CD4-positive, CD25-positive, alpha-beta regulatory T cell (primary cell): ENCODE measurements around the gene GDF11. TPM values are rescaled to one million over a fixed set of nuclear protein-coding genes. Genes with fewer than 3 reads are reported as not detected.
A peak's percentile ranks its signal among the peaks of the same experiment; 100 is the strongest.

Source experiments
- ATAC-seq, 2 donors: fragments of 150-1000 bp; cut with Tn5 transposase; one replicate each; pipeline ENCODE4 v1.10.0; 2021; ENCODE audit warnings: low read depth in 2 of 2, moderate number of reproducible peaks in 2 of 2, moderate library complexity in 1 of 2
- DNase-seq, 3 donors: peaks; one replicate each; pipeline versions ENCODE4 v3.0.0 to v3.0.0-alpha.2; 2012 to 2022; ENCODE audit warnings: mixed read lengths in 1 of 3
- H3K27ac ChIP-seq: one replicate; pipeline ENCODE4 v1.7.0; 2013; ENCODE audit warnings: mild to moderate bottlenecking, low read length; ENCODE audit not compliant: insufficient read depth, poor library complexity, severe bottlenecking
- H3K27me3 ChIP-seq: one replicate; pipeline ENCODE4 v1.7.0; 2013; ENCODE audit warnings: low read length; ENCODE audit not compliant: control insufficient read depth, insufficient read depth
- H3K36me3 ChIP-seq: one replicate; pipeline ENCODE4 v1.7.0; 2013; ENCODE audit warnings: mild to moderate bottlenecking, low read length, moderate library complexity; ENCODE audit not compliant: control insufficient read depth, insufficient read depth
- H3K4me1 ChIP-seq: 2 replicates; pipeline ENCODE4 v1.7.0; 2013; ENCODE audit warnings: mild to moderate bottlenecking, low read length; ENCODE audit not compliant: insufficient read depth, control insufficient read depth, poor library complexity, severe bottlenecking
- H3K4me3 ChIP-seq: one replicate; pipeline ENCODE4 v1.7.0; 2013; ENCODE audit warnings: low read depth, mild to moderate bottlenecking, low read length, moderate library complexity
- H3K9me3 ChIP-seq, 2 experiments: 1 replicate in 1 of 2; 2 replicates in 1 of 2; pipeline ENCODE4 v1.7.0; 2013; ENCODE audit warnings: low read length in 2 of 2, mild to moderate bottlenecking in 1 of 2, moderate library complexity in 1 of 2; ENCODE audit not compliant: control insufficient read depth in 2 of 2
- H3K27ac Mint-ChIP-seq, 3 donors: one replicate each; pipeline ENCODE4 v1.8.0; 2020 to 2022; ENCODE audit warnings: mild to moderate bottlenecking in 3 of 3, mixed read lengths in 3 of 3, moderate library complexity in 2 of 3
- H3K27me3 Mint-ChIP-seq: one replicate; pipeline ENCODE4 v1.8.0; 2022; ENCODE audit warnings: mild to moderate bottlenecking, mixed read lengths
- H3K36me3 Mint-ChIP-seq: one replicate; pipeline ENCODE4 v1.8.0; 2020; ENCODE audit warnings: mixed read lengths
- H3K4me1 Mint-ChIP-seq, 4 donors: one replicate each; pipeline ENCODE4 v1.8.0; 2020 to 2022; ENCODE audit warnings: mixed read lengths in 4 of 4, mild to moderate bottlenecking in 1 of 4
- H3K4me3 Mint-ChIP-seq, 4 donors: one replicate each; pipeline ENCODE4 v1.8.0; 2020 to 2022; ENCODE audit warnings: mild to moderate bottlenecking in 4 of 4, mixed read lengths in 4 of 4, moderate library complexity in 3 of 4
- H3K9me3 Mint-ChIP-seq, 7 donors: one replicate each; pipeline ENCODE4 v1.8.0; 2020 to 2022; ENCODE audit warnings: mixed read lengths in 7 of 7, mild to moderate bottlenecking in 3 of 7, moderate library complexity in 2 of 7
- polyA plus RNA-seq, 4 donors: library from polyadenylated mRNA; unstranded; fragments of 300-500 nt; fragmentation: Illumina TruSeq; gene quantifications; one replicate each; pipeline ENCODE4 v1.2.3, GENCODE V29; 2021
- total RNA-seq: library from RNA; stranded (reverse); gene quantifications from one replicate; pipeline ENCODE4 v1.2.3, GENCODE V29; 2022

The GDF11 gene
- total and polyA plus RNA-seq, 5 donors from 2014 or later = 0.56 to 7.4 (median 0.75) TPM

- Mint-ChIP-seq H3K4me3 (peak overlapping the region; percentile 77 to 92 (median 84)), H3K9me3 (peaks cover 0 to 2% (median 0%) of the 10 kb centered on the region in 7 donors), H3K36me3 (peaks cover 4% of the 10 kb centered on the region), H3K27ac (peak overlapping the region; percentile 89 to 93 (median 90)), H3K27me3 (no peaks in the 10 kb centered on the region), H3K4me1 (peaks cover 6 to 48% (median 32%) of the 10 kb centered on the region in 4 donors)
- H3K27ac ChIP-seq = peak overlapping the region; percentile 79
- H3K9me3 ChIP-seq = no peaks in the 10 kb centered on the region
- H3K27me3 ChIP-seq = no peaks in the 10 kb centered on the region
- peaks cover 42% of the 10 kb centered on the region for H3K4me1 ChIP-seq
- DNase-seq (no peak), ATAC-seq (no peak)
- H3K36me3 ChIP-seq = peaks cover 4% of the 10 kb centered on the region
- peak overlapping the region; percentile 62 for H3K4me3 ChIP-seq
Observed at GRCh38 chr12:55727643-55728185, 15.2 kb upstream of the GDF11 start.

GRCh38 chr12:55728186-55728938 lies 14.6 kb upstream of the GDF11 start:
- peaks cover 4% of the 10 kb centered on the region for H3K36me3 Mint-ChIP-seq
- peaks cover 42% of the 10 kb centered on the region for H3K4me1 ChIP-seq
- peak overlapping the region; percentile 79 for H3K27ac ChIP-seq
- ATAC-seq = no peak
- H3K4me3 Mint-ChIP-seq = peak overlapping the region; percentile 28 to 88 (median 79)
- peaks cover 2% of the 10 kb centered on the region for H3K36me3 ChIP-seq
- H3K27ac Mint-ChIP-seq = peak overlapping the region in 2 of 3 donors; percentile 62 to 93
- H3K27me3 Mint-ChIP-seq = no peaks in the 10 kb centered on the region
- peaks cover 0 to 2% (median 0%) of the 10 kb centered on the region in 7 donors for H3K9me3 Mint-ChIP-seq
- H3K4me1 Mint-ChIP-seq = peaks cover 6 to 48% (median 32%) of the 10 kb centered on the region in 4 donors
- peak overlapping the region; percentile 62 for H3K4me3 ChIP-seq
- no peaks in the 10 kb centered on the region for H3K9me3 ChIP-seq
- no peak for DNase-seq
- H3K27me3 ChIP-seq = no peaks in the 10 kb centered on the region

GRCh38 chr12:55728939-55729818 lies 13.7 kb upstream of the GDF11 start, which contains the start of gene CD63:
Gene CD63, minus strand, starts transcription at chr12:55729009. Its CDS starts 668 bp downstream, at chr12:55728341.
- H3K4me3 ChIP-seq = peak within 1 kb of the TSS; percentile 73
- Mint-ChIP-seq H3K27ac (peak within 1 kb of the TSS; percentile 93 to 96 (median 95)), H3K4me1 (peaks cover 6 to 48% (median 32%) of the 10 kb centered on the region in 4 donors), H3K9me3 (peaks cover 0 to 2% (median 0%) of the 10 kb centered on the region in 7 donors), H3K4me3 (peak within 1 kb of the TSS; percentile 85 to 94 (median 92)), H3K36me3 (no peaks in the 10 kb centered on the region), H3K27me3 (no peaks in the 10 kb centered on the region)
- H3K4me1 ChIP-seq = peaks cover 42% of the 10 kb centered on the region
- H3K36me3 ChIP-seq = no peaks in the 10 kb centered on the region
- H3K27ac ChIP-seq = peak within 1 kb of the TSS; percentile 79
- DNase-seq = peak in 2 of 3 donors; percentile 61 to 72
- no peaks in the 10 kb centered on the region for H3K9me3 ChIP-seq
- H3K27me3 ChIP-seq = no peaks in the 10 kb centered on the region
- ATAC-seq = peak; percentile 57 to 58

- peak; percentile 26 to 35 for ATAC-seq
- peak overlapping the region; percentile 73 for H3K4me3 ChIP-seq
- no peaks in the 10 kb centered on the region for H3K9me3 ChIP-seq
- H3K27me3 ChIP-seq = no peaks in the 10 kb centered on the region
- Mint-ChIP-seq H3K9me3 (peaks cover 0 to 2% (median 0%) of the 10 kb centered on the region in 7 donors), H3K27ac (peak overlapping the region; percentile 92 to 96 (median 95)), H3K4me1 (peaks cover 6 to 41% (median 25%) of the 10 kb centered on the region in 4 donors), H3K4me3 (peak overlapping the region; percentile 85 to 94 (median 92)), H3K27me3 (no peaks in the 10 kb centered on the region), H3K36me3 (no peaks in the 10 kb centered on the region)
- no peaks in the 10 kb centered on the region for H3K36me3 ChIP-seq
- H3K27ac ChIP-seq = peak overlapping the region; percentile 79
- peak in 1 of 3 donors; percentile 57 for DNase-seq
- H3K4me1 ChIP-seq = peaks cover 36% of the 10 kb centered on the region
Observed at GRCh38 chr12:55729819-55730818, 12.8 kb upstream of the GDF11 start.

- ATAC-seq (no peak), DNase-seq (no peak)
- Histone ChIP-seq H3K4me1 (peaks cover 31% of the 10 kb centered on the region), H3K4me3 (no peak overlapping the region), H3K27me3 (no peaks in the 10 kb centered on the region), H3K36me3 (no peaks in the 10 kb centered on the region), H3K27ac (no peak overlapping the region), H3K9me3 (no peaks in the 10 kb centered on the region)
- H3K4me1 Mint-ChIP-seq = peaks cover 6 to 33% (median 21%) of the 10 kb centered on the region in 4 donors
- no peaks in the 10 kb centered on the region for H3K9me3 Mint-ChIP-seq
- no peaks in the 10 kb centered on the region for H3K27me3 Mint-ChIP-seq
- H3K36me3 Mint-ChIP-seq = no peaks in the 10 kb centered on the region
- H3K27ac Mint-ChIP-seq = peak overlapping the region in 2 of 3 donors; percentile 47 to 96
- peak overlapping the region in 1 of 4 donors; percentile 52 for H3K4me3 Mint-ChIP-seq
Observed at GRCh38 chr12:55732288-55732687, 10.6 kb upstream of the GDF11 start.

GRCh38 chr12:55733021-55733555 lies 9.8 kb upstream of the GDF11 start:
- H3K9me3 Mint-ChIP-seq = no peaks in the 10 kb centered on the region
- H3K27ac Mint-ChIP-seq = peak overlapping the region in 1 of 3 donors; percentile 29
- H3K36me3 Mint-ChIP-seq = no peaks in the 10 kb centered on the region
- Histone ChIP-seq H3K36me3 (no peaks in the 10 kb centered on the region), H3K27ac (no peak overlapping the region), H3K4me3 (no peak overlapping the region), H3K4me1 (peaks cover 30% of the 10 kb centered on the region), H3K9me3 (no peaks in the 10 kb centered on the region), H3K27me3 (no peaks in the 10 kb centered on the region)
- no peaks in the 10 kb centered on the region for H3K27me3 Mint-ChIP-seq
- H3K4me3 Mint-ChIP-seq = peak overlapping the region in 1 of 4 donors; percentile 52
- no peak for DNase-seq
- H3K4me1 Mint-ChIP-seq = peaks cover 7 to 37% (median 26%) of the 10 kb centered on the region in 4 donors
- ATAC-seq = no peak
